HL-60 (cell line): ENCODE results near the gene TMTC2.

Source experiments
- DNase-seq, 2 experiments: peaks; one replicate each; pipeline ENCODE4 v3.0.0-alpha.2; 2010 to 2020; ENCODE audit warnings: low read depth in 1 of 2, low spot score in 1 of 2
- H3K27ac ChIP-seq: fragments of 250-450 bp; sonication (Bioruptor Pico); replicated peaks from 2 replicates; pipeline ENCODE4 v1.5.1; 2020; ENCODE audit warnings: mild to moderate bottlenecking, moderate library complexity
- H3K27me3 ChIP-seq: fragments of 250-450 bp; sonication (Bioruptor Pico); 2 replicates; pipeline ENCODE4 v1.5.1; 2021; ENCODE audit warnings: mild to moderate bottlenecking, moderate library complexity; ENCODE audit not compliant: insufficient read depth, poor library complexity, severe bottlenecking
- H3K4me3 ChIP-seq: replicated peaks from 2 replicates; pipeline ENCODE4 v1.5.1; 2011; ENCODE audit warnings: mild to moderate bottlenecking, control low read depth, low read length; ENCODE audit not compliant: insufficient read depth
- CTCF ChIP-seq: IDR thresholded peaks from one replicate; pipeline ENCODE4 v1.5.1; 2011; ENCODE audit warnings: low read length, control low read depth, inconsistent platforms; ENCODE audit not compliant: insufficient read depth
- GABPA ChIP-seq: IDR thresholded peaks from 2 replicates; pipeline ENCODE4 v1.6.1; 2012; ENCODE audit warnings: low read depth
- POLR2AphosphoS5 ChIP-seq: IDR thresholded peaks from 2 replicates; pipeline ENCODE4 v1.6.1; 2012; ENCODE audit warnings: low read depth
- REST ChIP-seq: IDR thresholded peaks from 2 replicates; pipeline ENCODE4 v1.6.1; 2012; ENCODE audit warnings: low read depth; ENCODE audit not compliant: insufficient replicate concordance
- SPI1 ChIP-seq: IDR thresholded peaks from 2 replicates; pipeline ENCODE4 v1.6.1; 2012; ENCODE audit warnings: low read depth, mild to moderate bottlenecking, borderline replicate concordance

The TMTC2 gene

GRCh38 chr12:83074358-83074894 lies 387.7 kb downstream of the TMTC2 start:
- no peak overlapping the region for H3K27ac ChIP-seq
- no peak overlapping the region for H3K4me3 ChIP-seq
- DNase-seq: no peak
- no peaks in the 10 kb centered on the region for H3K27me3 ChIP-seq
- no peak for TF ChIP-seq REST
- no peak for TF ChIP-seq CTCF
- no peak for TF ChIP-seq POLR2AphosphoS5
- no peak for TF ChIP-seq SPI1
- TF ChIP-seq GABPA: no peak

DNA sequence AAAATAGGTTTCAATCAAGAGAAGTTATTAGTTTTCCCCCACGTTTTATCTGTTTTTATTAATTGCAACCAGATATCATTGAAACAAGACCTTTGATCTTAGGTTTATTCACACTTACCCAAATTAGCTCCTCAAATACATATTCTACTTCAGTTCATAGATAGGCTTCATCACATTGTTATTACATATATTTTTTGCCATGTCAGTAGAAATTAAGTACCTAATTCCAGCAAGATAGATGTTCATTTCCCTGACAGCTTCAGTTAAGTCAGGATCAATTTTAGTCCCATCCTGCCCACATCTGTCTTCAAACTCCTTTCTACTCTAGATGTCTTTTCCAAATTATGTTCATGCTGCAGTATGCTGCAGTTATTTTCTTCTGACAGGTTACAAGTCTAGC lies 388.8 kb downstream of the TMTC2 start:
- no peaks in the 10 kb centered on the region for H3K27me3 ChIP-seq
- H3K27ac ChIP-seq: no peak overlapping the region
- TF ChIP-seq GABPA: no peak
- no peak for TF ChIP-seq SPI1
- TF ChIP-seq REST: no peak
- no peak for TF ChIP-seq POLR2AphosphoS5
- TF ChIP-seq CTCF: no peak
- no peak overlapping the region for H3K4me3 ChIP-seq
- DNase-seq: no peak

DNA sequence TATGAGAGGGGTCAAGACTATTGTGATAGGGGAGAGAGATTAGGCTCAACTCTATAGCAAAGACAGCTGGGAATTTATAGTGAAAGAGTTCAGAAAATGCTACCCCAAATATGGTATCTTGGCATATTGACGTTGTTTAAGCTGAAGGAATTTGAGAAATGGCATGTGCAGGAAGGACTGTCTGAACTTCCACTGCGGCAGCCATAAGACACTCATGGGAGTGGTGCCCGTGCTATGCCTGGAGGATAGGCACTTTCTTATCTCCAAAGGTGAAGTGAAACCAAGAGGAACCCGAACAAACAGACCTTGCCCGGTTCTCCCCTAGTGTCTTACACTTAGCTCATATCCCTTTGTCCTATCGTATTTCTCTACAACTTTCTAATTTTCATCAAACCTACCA lies 390.3 kb downstream of the TMTC2 start:
- no peak for TF ChIP-seq REST
- no peak for TF ChIP-seq CTCF
- no peak for TF ChIP-seq GABPA
- no peak for TF ChIP-seq SPI1
- no peak for TF ChIP-seq POLR2AphosphoS5
- no peak overlapping the region for H3K27ac ChIP-seq
- no peak for DNase-seq
- no peaks in the 10 kb centered on the region for H3K27me3 ChIP-seq
- H3K4me3 ChIP-seq: no peak overlapping the region
